ENCODE results near the gene STARD13.

GRCh38 chr13:33185853-33186252, 99.7 kb downstream of the STARD13 start:
- TF ChIP-seq POLR2A (IDR thresholded peaks at IDR 0.05) (no peak), CTCF (IDR thresholded peaks at IDR 0.05) (no peak), POLR2AphosphoS5 (IDR thresholded peaks at IDR 0.05) (no peak)
